A172 (cell line): Measurements from ENCODE around the gene FAM241A. TPM values are rescaled to one million over a fixed set of nuclear protein-coding genes. Genes with fewer than 3 reads are reported as not detected.
"Not testable (repeated sequence)": the region's sequence is repeated elsewhere in the genome, so short reads cannot be mapped to it uniquely, and the experiment has no call there.

Source experiments
- DNase-seq: peaks from one replicate; pipeline ENCODE4 v3.0.0-alpha.2; 2015; ENCODE audit warnings: low spot score
- total RNA-seq: library from RNA; depleted of rRNA; stranded (reverse); fragments of >200 nt; shearing (Covaris generic); gene quantifications from 2 replicates; pipeline ENCODE4 v1.2.3, GENCODE V29; 2014

FAM241A gene
- total RNA-seq, 1 experiment from 2014 or later = 0.62 TPM

DNA sequence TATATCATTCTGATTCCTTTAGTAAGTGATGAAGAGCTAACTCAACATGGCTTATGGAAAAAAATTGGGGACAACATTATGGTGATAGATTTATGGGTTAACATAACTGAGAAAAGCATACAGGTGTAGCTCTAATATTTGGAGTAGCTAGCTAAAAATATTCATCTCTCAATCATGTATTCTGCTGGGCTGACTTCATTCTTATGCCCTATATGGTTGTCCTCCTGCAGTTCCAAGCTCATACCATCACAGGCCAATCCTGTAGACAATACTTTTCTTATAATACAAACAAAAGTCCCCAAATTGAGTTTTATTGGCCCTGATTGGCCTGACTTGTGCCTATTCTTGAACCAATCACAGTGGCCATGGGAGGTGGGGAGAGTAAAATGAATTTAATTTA is 6.7 kb upstream of the FAM241A start:
- no peak for DNase-seq

DNA sequence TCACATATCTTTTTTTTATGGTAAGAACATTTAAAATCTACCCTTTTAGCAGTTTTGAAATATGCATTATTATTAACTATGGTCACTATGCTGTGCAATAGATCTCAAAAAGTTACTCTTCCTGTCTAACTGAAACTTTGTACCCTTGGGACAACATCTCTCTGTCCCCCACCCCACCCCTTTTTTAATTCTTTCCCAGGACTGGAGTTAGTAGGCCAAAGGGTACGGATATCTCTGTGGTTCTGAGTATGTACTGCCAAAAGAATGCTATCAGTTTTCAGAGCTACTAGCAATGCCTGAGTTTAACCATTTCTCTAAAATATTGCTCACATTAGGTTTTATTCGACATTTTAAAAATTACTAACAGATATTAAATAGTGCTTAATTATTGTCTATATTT is 4.7 kb upstream of the FAM241A start:
- DNase-seq = no peak

DNA sequence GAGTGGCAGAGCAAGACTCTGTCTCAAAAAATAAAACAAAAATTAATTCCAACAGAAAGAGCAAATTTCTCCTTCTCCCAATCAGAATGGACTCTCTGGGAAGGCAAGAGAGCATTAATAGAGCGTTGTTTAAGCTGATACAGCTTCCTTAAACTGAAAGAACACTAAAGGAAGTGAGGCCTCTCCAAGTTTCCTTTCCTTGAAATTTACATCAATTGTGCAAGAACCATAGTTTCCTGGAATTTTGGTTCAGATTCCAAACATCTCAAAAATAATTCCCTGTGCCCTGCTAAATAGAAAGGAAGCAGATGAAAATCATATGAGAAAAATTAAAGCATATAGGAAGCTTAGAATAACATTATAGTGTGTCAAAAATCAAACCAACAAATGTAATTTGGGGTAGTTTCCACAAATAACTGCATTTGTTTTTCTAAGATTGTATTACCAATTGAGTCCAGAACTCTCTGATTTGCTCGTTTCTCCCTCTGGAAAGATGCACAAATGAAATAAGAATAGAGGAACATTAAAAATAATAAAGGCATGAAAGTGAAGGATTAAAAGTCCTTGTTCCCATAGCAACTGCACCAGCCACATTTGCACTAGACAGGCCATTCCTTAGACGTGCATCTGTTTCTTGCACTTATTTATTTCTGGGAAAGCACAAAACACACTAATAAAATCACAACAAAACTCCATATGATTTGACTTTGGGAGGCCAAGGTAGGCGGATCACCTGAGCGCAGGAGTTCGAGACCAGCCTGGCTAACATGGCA is 3.7 kb upstream of the FAM241A start:
- no peak for DNase-seq

DNA sequence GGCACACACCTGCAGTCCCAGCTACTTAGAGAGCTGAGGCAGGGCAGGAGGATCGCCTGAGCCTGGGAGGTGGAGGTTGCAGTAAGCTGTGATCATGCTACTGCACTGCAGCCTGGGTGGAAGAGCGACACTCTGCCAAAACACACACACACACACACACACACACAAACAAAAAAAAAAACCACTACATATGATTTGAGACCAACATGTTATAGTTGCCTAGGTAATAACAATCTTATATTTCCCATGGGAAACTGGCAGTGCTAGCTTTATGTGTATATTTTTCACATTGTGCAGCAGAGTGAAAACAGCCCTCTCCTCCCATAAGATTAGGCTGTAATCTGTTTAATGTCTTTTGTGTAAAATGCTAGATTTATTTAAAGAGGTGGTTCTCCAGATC is 3.1 kb upstream of the FAM241A start:
- no peak for DNase-seq

DNA sequence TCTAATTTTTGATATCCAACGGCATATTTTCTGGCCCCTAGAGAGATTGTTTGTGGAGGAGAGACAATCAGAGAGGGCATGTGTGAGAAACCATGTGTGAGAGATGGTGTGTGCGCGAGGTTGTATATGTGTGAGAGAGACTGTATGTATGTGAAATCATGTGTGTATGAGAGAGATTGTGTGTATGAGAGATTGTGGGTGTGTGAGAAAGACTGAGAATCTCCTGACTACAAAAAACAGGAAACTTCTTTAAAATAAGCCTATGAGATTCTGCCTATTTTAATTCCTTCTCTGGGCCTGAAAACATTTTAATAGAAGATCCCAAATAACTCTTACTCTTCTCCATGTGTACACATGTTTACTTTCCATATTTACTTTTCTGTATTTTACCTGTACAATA is 1.5 kb upstream of the FAM241A start:
- no peak for DNase-seq

DNA sequence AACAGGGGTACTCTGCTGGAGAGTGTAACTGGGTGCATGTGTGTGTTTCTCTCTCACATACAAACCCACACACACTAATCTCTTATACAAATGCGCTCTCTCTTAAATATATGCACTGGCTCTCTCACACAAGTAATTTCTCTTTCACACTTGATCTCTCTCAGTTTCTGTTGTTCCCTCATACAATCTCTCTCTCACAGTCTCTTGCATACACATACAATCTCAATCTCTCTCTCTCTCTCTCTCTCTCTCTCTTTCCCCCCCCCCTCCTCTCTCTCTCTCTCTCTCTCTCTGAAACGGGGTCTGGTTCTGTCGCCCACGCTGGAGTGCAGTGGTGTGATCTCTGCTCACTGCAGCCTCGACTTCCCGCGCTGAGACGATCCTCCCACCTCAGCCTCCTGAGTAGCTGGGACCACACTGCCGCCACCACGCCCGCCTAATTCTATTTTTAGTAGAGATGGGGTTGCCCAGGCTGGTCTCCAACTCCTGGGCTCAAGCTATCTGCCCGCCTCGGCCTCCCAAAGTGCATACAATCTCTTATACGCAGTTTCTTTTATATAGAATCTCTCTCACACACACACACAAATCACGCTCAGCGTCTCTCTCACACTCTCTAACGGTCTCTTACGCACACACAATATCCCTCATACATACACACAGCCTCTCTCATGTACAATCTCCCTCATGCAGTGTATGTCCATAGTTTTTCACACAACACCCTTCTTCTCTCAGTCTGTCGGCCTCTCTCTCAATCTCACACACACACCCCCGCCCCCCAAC is 518 bp upstream of the FAM241A start:
- no peak for DNase-seq

DNA sequence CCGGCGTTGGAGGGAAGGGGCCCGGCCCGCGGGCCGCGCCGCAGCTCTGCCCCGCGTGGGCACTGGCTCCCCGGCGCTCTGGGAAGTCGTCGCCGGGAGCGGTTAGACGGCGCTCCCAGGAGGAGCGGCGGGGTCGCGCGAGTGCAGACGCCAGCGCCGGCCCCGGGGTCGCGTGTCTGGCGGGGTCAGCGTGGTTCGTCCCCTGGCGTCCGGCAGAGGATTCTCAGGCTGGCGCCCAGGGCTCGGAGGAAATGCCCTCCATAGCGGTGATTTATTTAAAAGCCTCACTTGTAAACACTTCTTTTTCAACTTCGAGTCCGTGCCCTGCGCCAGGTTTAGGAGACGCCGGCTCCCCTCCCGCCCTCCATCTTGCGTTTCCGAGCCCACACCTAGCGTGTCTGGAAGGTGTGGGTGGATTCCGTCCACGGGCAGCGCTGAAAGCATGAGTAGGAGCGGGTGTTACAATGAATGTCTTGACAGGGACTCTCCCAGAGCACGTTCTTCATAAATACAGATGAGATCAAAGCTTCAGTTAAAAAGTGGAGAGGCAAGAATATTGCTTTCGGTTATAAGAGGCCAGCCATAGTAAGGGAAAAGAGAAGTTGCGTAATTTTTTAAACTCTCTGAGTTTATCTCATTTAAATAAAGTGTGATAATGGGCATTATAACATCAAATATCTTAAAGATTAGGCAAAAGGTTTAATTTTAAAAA is 692 bp downstream of the FAM241A start:
- no peak for DNase-seq

DNA sequence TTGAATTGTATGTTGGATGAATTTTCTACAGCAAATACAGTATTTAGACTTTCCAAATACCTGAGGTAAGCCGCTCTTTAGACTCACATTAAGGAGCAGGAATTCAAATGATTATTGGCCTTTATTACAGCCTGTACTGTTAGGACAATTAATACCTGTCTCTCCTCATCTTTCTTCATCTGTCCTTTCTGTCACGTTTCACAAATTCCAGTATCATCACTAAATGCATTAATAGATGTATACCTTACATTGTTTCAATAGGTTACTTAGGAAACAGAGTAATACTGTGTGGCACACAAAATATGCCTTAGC is 1.2 kb downstream of the FAM241A start:
- DNase-seq = no peak

DNA sequence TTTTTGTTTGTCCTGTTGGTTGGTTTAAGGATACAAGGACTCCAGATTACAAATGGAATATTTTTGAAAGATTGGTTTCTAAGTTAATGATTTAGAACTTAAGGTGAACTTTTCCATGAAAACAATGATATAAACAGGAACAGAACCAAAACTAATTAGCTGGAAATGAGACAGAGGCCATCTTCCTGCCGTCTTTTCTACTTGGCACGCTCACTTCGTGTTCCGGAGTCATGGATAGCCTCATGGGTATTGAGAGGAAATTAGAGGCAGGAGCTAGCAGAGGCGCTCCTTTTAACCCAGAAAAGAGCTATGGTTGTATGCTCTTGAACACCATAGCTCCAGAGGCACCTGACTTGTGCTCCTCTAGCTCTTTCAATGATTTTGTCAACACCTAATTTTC is 2.4 kb downstream of the FAM241A start:
- no peak for DNase-seq

DNA sequence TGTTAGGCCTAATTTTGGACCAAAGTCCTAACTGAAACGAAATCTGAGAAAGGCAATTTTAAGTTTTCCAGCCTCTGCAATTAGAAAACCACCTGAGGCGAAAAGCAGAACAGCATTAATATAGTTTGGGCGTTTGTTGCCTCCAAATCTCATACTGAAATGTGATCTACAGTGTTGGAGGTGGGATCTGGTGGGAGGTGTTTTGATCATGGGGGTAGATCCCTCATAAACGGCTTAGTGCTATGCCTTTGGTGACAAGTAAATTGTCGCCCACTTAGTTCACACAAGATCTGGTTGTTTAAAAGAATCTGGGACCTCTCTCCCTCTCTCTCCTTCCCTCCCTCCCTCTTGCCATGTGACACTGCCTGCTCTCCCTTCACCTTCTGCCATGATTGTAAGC is 5.7 kb downstream of the FAM241A start:
- no peak for DNase-seq

DNA sequence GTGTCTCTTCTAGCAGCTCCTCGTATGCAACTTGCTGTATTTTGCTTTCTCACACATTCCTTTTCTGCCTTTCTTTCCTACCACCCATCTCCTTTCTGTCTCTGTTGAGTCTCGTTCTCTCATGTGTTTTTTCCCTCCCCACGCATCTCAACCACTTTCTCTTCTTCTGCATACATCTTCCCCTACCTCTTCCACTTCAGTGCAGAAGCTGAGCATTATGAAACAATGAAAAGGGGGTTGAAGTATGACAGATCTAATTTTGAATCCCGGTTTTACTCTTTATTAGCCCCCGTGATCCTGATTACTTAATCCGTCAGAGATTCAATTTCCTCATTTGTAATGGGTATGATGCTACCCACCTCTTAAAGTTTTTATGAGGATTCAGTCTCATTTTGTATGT is 7.3 kb downstream of the FAM241A start:
- no peak for DNase-seq

DNA sequence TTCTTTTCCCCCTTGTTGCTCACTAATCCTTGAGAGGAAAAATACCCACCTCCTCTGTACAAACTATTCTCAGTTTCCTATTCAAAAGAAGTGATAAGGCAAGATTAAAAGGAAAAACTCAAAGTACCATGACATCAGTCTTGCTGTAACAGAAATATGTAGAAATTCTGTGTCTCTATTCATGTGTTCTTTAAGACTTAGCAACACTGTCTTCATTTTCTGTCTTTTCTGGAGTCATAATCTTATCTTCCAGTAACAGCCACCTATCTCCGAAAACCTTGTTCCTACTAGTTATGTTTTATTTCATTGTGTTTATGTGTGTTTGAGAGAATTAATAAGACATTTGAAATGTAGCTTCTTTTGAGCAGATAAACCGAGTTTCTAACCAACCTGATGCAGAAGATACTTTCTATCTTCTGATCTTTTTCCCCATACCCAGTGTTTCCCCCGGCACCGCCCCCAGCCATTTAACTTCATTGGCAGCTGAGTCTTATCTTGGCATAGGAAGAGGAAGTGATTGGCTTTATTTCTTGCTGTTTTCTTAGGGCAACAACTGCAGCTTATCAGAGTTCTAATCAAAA is 8.0 kb downstream of the FAM241A start:
- no peak for DNase-seq

DNA sequence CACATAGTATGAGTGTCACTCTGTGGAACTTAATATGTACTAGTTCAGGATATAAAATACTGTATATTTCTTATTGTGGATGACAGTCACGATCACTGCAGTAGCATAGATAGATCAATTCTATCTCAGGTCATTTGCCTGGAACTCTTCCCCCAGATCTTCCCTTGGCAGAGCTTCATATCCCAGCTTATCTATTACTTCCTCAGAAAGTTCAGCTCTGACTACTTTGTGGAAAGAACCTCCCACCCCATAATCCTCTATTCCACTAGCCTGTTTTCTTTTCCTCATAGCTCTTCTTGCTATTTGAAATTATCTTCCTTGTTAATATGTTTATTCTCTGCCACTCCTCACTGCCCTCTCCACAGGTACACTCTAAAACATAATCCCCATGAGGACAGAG is 10.9 kb downstream of the FAM241A start:
- DNase-seq = no peak

DNA sequence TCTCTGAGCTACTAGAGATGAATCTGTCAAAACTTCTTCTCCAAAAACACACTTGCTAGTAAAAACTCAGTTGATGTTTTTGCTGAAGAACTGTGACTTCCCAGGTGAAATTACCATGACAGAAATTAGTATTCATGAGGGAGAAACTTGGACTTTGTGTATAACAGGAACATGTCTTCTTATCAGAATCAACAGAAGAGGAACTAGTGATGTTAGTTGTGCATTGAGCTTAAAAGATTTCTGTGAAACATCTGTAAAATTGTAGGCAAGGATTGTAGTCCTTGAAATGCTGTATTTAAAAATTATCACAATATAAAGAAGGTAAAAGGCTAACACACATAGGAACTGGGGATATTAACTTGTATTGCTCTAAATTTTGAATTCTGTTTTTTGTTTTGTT is 11.3 kb downstream of the FAM241A start:
- no peak for DNase-seq

DNA sequence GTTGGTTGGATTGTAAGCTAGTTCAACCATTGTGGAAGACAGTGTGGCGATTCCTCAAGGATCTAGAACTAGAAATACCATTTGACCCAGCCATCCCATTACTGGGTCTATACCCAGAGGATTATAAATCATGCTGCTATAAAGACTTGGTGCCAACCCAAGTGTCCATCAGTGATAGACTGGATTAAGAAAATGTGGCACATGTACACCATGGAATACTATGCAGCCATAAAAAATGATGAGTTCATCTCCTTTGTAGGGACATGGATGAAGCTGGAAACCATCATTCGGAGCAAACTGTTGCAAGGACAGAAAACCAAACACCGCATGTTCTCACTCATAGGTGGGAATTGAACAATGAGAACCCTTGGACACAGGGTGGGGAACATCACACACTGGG is 18.5 kb downstream of the FAM241A start:
- not testable (repeated sequence) for DNase-seq

DNA sequence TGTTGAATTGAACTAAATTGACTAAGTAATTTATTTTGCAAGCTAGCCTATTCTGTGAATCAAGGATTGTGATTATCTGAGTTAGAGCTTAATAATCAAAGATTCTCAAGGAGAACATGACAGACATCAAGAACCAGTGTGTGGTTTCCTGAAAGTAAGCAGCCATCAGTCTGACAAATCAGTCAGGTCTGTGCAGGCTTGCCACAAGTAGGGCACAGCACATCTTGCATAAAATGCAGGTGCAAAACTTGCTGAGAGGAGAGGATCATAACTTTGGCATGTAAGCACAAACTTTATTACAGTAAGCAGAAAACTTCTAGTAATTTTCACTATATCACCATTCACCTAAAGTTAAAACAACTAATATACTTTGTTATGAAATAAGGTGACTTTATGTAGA is 22.5 kb downstream of the FAM241A start:
- no peak for DNase-seq

DNA sequence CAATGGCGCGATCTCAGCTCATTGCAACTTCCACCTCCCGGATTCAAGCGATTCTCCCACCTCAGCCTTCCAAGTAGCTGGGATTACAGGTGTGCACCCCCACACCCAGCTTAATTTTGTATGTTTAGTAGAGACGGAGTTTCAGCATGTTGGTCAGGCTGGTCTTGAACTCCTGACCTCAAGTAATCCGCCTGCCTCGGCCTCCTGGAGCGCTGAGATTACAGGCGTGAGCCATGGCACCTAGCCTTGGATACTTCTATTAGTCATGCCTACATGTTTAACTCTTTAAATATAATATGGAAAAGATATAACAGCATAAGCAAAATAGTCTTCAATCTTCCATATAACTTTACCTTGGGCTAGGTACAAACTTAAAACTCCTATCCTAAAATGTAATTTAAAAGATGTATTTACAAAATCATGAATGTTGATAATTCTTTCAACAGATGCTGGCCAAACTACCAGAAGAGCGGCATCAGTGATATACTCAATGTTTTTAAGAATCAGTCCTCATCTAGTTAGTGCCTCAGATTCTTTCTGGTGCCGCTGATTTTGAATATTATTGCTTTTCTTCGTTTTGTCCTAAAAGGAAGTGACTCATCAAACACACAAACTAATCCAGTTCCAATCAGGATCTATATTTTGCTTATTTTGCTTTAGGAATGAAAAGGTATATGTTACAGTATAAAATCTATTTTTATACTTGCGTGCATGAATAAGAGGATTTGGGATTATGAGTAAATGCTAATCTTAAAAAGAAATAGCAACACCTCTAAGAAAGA is 23.7 kb downstream of the FAM241A start:
- no peak for DNase-seq

DNA sequence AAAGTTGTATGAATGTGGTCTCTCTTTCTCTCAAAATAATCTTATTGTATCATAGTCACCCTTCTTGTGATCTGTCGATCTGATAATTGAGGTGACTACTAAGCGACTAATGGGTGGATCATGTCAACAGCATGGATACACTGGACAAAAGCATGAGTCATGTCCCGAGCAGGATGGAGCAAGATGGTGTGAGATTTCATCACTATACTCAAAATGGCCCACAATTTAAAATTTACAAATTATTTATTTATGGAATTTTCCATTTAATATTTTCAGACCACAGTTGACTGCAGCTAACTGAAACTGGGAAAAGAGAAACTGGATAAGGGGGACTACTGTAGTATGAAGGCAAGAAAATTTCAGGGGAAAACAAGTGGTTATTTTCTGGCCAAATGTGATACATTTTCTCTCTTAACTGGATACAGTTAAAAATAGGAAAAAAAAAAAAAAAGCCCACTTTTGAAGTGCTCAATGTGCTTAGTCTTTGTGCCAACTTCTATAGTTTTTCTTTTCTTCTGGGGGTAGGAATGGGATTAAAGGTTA is 25.3 kb downstream of the FAM241A start:
- DNase-seq = peak; percentile 74

DNA sequence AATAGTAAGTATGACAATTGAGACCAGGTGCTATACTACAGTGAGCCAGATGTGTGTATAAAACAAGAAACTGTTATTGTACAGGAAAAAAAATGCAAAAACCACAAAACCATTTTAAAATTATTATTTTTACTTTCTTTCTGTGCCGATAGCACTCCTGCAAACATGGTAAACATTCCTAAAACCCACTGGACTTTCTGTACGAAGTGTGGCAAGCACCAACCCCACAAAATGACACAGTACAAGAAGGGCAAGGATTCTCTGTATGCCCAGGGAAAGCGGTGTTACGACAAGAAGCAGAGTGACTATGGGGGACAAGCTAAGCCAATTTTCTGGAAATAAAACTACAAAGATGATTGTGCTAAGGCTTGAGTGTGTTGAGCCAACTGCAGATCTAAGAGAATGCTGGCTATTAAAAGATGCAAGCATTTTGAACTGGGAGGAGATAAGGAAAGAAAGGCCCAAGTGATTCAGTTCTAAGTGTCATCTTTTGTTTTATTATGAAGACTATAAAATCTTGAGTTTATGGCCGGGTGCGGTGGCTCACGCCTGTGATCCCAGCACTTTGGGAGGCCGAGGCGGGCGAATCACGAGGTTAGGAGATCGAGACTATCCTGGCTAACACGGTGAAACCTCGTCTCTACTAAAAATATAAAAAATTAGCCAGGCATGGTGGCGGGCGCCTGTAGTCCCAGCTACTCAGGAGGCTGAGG is 26.0 kb downstream of the FAM241A start:
- DNase-seq = not testable (repeated sequence)

DNA sequence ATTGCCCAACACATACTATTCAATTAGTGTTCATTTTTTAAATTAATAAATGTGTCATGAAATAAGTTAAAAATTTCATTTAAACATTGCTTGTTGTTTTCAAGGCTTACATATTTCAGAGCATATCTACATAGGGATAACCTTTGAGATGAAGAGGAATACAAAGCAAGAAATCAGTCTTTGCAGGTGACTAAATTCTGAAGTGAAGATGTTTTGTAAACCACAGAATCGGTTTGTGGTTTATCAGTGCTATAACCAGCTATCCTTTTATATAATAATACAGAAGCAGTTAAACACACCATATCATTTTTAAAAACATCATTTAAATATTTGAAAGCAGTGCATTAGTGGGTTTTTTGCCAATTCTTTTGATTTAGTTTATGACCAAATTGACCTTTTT is 26.9 kb downstream of the FAM241A start:
- no peak for DNase-seq
